GM23248 (cell line): ENCODE results near the gene TCN1. TPM values are rescaled to one million over a fixed set of nuclear protein-coding genes. Genes with fewer than 3 reads are reported as not detected.
"Not testable (repeated sequence)": the region's sequence is repeated elsewhere in the genome, so short reads cannot be mapped to it uniquely, and the experiment has no call there.

ENCODE experiments used
- DNase-seq: peaks from one replicate; pipeline ENCODE4 v3.0.0-alpha.2; 2015
- H2AFZ ChIP-seq: fragments of 200-600 bp; sonication (generic); 2 replicates; pipeline ENCODE4 v1.6.1; 2016; ENCODE audit warnings: antibody characterized with exemption
- H3F3A ChIP-seq: fragments of 200-600 bp; sonication (generic); 2 replicates; pipeline ENCODE4 v1.6.1; 2016; ENCODE audit warnings: mild to moderate bottlenecking, antibody characterized with exemption, mixed run types; ENCODE audit not compliant: insufficient read depth
- H3K27ac ChIP-seq: fragments of 200-600 bp; sonication (generic); 2 replicates; pipeline ENCODE4 v1.5.1; 2016; ENCODE audit warnings: mild to moderate bottlenecking
- H3K27me3 ChIP-seq: fragments of 200-600 bp; sonication (generic); replicated peaks from 2 replicates; pipeline ENCODE4 v1.6.1; 2016; ENCODE audit warnings: mild to moderate bottlenecking; ENCODE audit not compliant: insufficient read depth
- H3K36me3 ChIP-seq: fragments of 200-600 bp; sonication (generic); 2 replicates; pipeline ENCODE4 v1.6.1; 2016; ENCODE audit warnings: low read depth, mild to moderate bottlenecking
- H3K4me1 ChIP-seq: fragments of 200-600 bp; sonication (generic); 2 replicates; pipeline ENCODE4 v1.6.1; 2016; ENCODE audit warnings: mild to moderate bottlenecking; ENCODE audit not compliant: insufficient read depth
- H3K4me2 ChIP-seq: fragments of 200-600 bp; sonication (generic); one replicate; pipeline ENCODE4 v1.6.1; 2016; ENCODE audit warnings: mild to moderate bottlenecking; ENCODE audit not compliant: unreplicated experiment
- H3K4me3 ChIP-seq: fragments of 200-600 bp; sonication (generic); 2 replicates; pipeline ENCODE4 v1.5.1; 2016; ENCODE audit warnings: mild to moderate bottlenecking
- H3K79me2 ChIP-seq: fragments of 200-600 bp; sonication (generic); 2 replicates; pipeline ENCODE4 v1.6.1; 2016; ENCODE audit warnings: mild to moderate bottlenecking; ENCODE audit not compliant: insufficient read depth
- H3K9ac ChIP-seq: fragments of 200-600 bp; sonication (generic); 2 replicates; pipeline ENCODE4 v1.6.1; 2016; ENCODE audit warnings: mild to moderate bottlenecking
- H3K9me2 ChIP-seq: fragments of 200-600 bp; sonication (generic); 2 replicates; pipeline ENCODE4 v1.6.1; 2016; ENCODE audit warnings: mixed run types, mild to moderate bottlenecking, moderate library complexity; ENCODE audit not compliant: insufficient read depth
- H3K9me3 ChIP-seq: fragments of 200-600 bp; sonication (generic); one replicate; pipeline ENCODE4 v1.6.1; 2017; ENCODE audit warnings: low read depth
- H4K20me1 ChIP-seq: fragments of 200-600 bp; sonication (generic); 2 replicates; pipeline ENCODE4 v1.6.0; 2016; ENCODE audit not compliant: insufficient read depth
- EZH2 ChIP-seq: fragments of 200-600 bp; sonication (generic); IDR thresholded peaks from 2 replicates; pipeline ENCODE4 v1.6.1; 2018; ENCODE audit warnings: antibody characterized with exemption, mild to moderate bottlenecking; ENCODE audit not compliant: insufficient read depth, poor library complexity, severe bottlenecking
- EZH2phosphoT487 ChIP-seq: fragments of 200-600 bp; sonication (generic); IDR thresholded peaks from 2 replicates; pipeline ENCODE4 v1.6.1; 2018; ENCODE audit warnings: antibody characterized with exemption, moderate library complexity, mild to moderate bottlenecking, low read depth; ENCODE audit not compliant: insufficient read depth
- WGBS, 2 experiments: methylation state at CpG; one replicate each; pipeline ENCODE4 v1.1.6; 2015 to 2017; ENCODE audit warnings: low lambda C conversion rate in 2 of 2, low coverage in 1 of 2; ENCODE audit errors: missing lambda C conversion rate in 2 of 2; 5-methylcytosine and 5-hydroxymethylcytosine counted together
- in situ Hi-C: fragments of 300-500 bp; cut with MboI; formaldehyde crosslinking; loops from 2 replicates; pipeline ENCODE4 v1.15.0; 2020
- polyA plus RNA-seq: library from polyadenylated mRNA; unstranded; fragments of >200 nt; fragmentation: Nextera tagmentation; extraction: Ambion mirVana; gene quantifications from 2 replicates; pipeline ENCODE4 v1.2.1, GENCODE V29; 2016
- total RNA-seq: library from RNA; depleted of rRNA; stranded (reverse); fragments of >200 nt; shearing (Covaris generic); gene quantifications from 2 replicates; pipeline ENCODE4 v1.2.3, GENCODE V29; 2014; rRNA removed

The TCN1 gene
- total RNA-seq (not detected in 2 replicates), polyA plus RNA-seq (not detected in 2 replicates)

GRCh38 chr11:59866397-59866796, at the start of gene TCN1:
Gene TCN1, minus strand, starts transcription at chr11:59866487. Its CDS starts 17 bp downstream, at chr11:59866470.
- Histone ChIP-seq H3K79me2 (no peaks in the 10 kb centered on the region), H3K9me2 (no peaks in the 10 kb centered on the region), H3F3A (no peaks in the 10 kb centered on the region), H3K9me3 (no peaks in the 10 kb centered on the region), H3K27me3 (0 out of 2 replicates have a peak, but pooled peaks cover under 1% of the 10 kb centered on the region), H3K36me3 (no peaks in the 10 kb centered on the region), H3K9ac (no peak within 1 kb of the TSS), H4K20me1 (no peaks in the 10 kb centered on the region), H3K4me3 (no peak within 1 kb of the TSS), H2AFZ (no peak within 1 kb of the TSS), H3K4me2 (no peak within 1 kb of the TSS), H3K27ac (no peak within 1 kb of the TSS), H3K4me1 (no peaks in the 10 kb centered on the region)
- DNase-seq, result no peak
- 11 to 17% methylated on average over 3 of the region's 3 CpGs for WGBS, 2 experiments
- in situ Hi-C loops, result no loop called here
- TF ChIP-seq EZH2 (no peak), EZH2phosphoT487 (no peak)

- H3K27ac ChIP-seq, H3K4me1 ChIP-seq, H3K27me3 ChIP-seq, H3F3A ChIP-seq, H3K36me3 ChIP-seq, in situ Hi-C loops, H3K9ac ChIP-seq, H3K9me3 ChIP-seq, H2AFZ ChIP-seq, H4K20me1 ChIP-seq, H3K9me2 ChIP-seq, H3K4me3 ChIP-seq, H3K4me2 ChIP-seq, H3K79me2 ChIP-seq, DNase-seq: not testable (repeated sequence)
- WGBS, 2 experiments, result 18 to 40% methylated on average over 2 of the region's 2 CpGs
These were observed 37.3 kb upstream of the TCN1 start for GRCh38 chr11:59903569-59903968.

GRCh38 chr11:59901306-59901705, 35.0 kb upstream of the TCN1 start:
- Histone ChIP-seq H3F3A (no peaks in the 10 kb centered on the region), H3K27ac (no peak overlapping the region), H3K9me2 (no peaks in the 10 kb centered on the region), H3K9ac (no peak overlapping the region), H3K9me3 (no peaks in the 10 kb centered on the region), H4K20me1 (no peaks in the 10 kb centered on the region), H3K27me3 (no peaks in the 10 kb centered on the region), H2AFZ (no peak overlapping the region), H3K4me3 (no peak overlapping the region), H3K36me3 (no peaks in the 10 kb centered on the region), H3K79me2 (no peaks in the 10 kb centered on the region), H3K4me1 (no peaks in the 10 kb centered on the region), H3K4me2 (no peak overlapping the region)
- peak; percentile 64 for DNase-seq
- in situ Hi-C loops, result no loop called here
- WGBS, 2 experiments, result 22 to 33% methylated on average over 1 of the region's 1 CpG
- no peak for TF ChIP-seq EZH2phosphoT487
- TF ChIP-seq EZH2, result no peak

GRCh38 chr11:59900366-59901126, 34.3 kb upstream of the TCN1 start:
- Histone ChIP-seq H3K9ac (no peak overlapping the region), H3K4me2 (no peak overlapping the region), H3K36me3 (no peaks in the 10 kb centered on the region), H3K4me3 (no peak overlapping the region), H3K9me3 (no peaks in the 10 kb centered on the region), H3F3A (no peaks in the 10 kb centered on the region), H3K9me2 (no peaks in the 10 kb centered on the region), H3K4me1 (no peaks in the 10 kb centered on the region), H2AFZ (no peak overlapping the region), H3K27ac (no peak overlapping the region), H3K79me2 (no peaks in the 10 kb centered on the region), H4K20me1 (no peaks in the 10 kb centered on the region), H3K27me3 (no peaks in the 10 kb centered on the region)
- TF ChIP-seq EZH2phosphoT487 (no peak), EZH2 (no peak)
- in situ Hi-C loops, result no loop called here
- no peak for DNase-seq
- WGBS, 2 experiments, result 5% methylated on average over 6 of the region's 6 CpGs
